Measurements from ENCODE around the gene SNX11.
"Not testable (repeated sequence)": the region's sequence is repeated elsewhere in the genome, so short reads cannot be mapped to it uniquely, and the experiment has no call there.

SNX11 gene

GRCh38 chr17:48107137-48108055, at the start of gene SNX11:
Gene SNX11, plus strand, starts transcription at chr17:48107766. Its CDS starts 4,278 bp downstream, at chr17:48112044.
- peak; percentile 89 for DNase-seq (ENCODE audit: low spot score)

- DNase-seq (ENCODE audit: low spot score): no peak
These were observed 49.0 kb upstream of the SNX11 start for GRCh38 chr17:48058393-48059124.

- no peak for DNase-seq (ENCODE audit: low spot score)
These were observed 48.4 kb upstream of the SNX11 start for GRCh38 chr17:48059125-48059668.

- DNase-seq (ENCODE audit: low spot score): no peak
These were observed 47.3 kb upstream of the SNX11 start for GRCh38 chr17:48060249-48060648.

GRCh38 chr17:48062273-48062672, 45.3 kb upstream of the SNX11 start:
- DNase-seq (ENCODE audit: low spot score): no peak

- DNase-seq (ENCODE audit: low spot score): no peak
These were observed 42.9 kb upstream of the SNX11 start for GRCh38 chr17:48064638-48065037.

- DNase-seq (ENCODE audit: low spot score): no peak
These were observed 41.4 kb upstream of the SNX11 start for GRCh38 chr17:48066192-48066591.

GRCh38 chr17:48066656-48067055, 40.9 kb upstream of the SNX11 start:
- DNase-seq (ENCODE audit: low spot score): no peak

- DNase-seq (ENCODE audit: low spot score): no peak
These were observed 40.3 kb upstream of the SNX11 start for GRCh38 chr17:48067245-48067644.

- not testable (repeated sequence) for DNase-seq (ENCODE audit: low spot score)
These were observed 39.8 kb upstream of the SNX11 start for GRCh38 chr17:48067808-48068207.

GRCh38 chr17:48068491-48068961, 39.0 kb upstream of the SNX11 start:
- DNase-seq (ENCODE audit: low spot score): peak; percentile 49

- DNase-seq (ENCODE audit: low spot score): no peak
These were observed 37.4 kb upstream of the SNX11 start for GRCh38 chr17:48070195-48070594.

- DNase-seq (ENCODE audit: low spot score): no peak
These were observed 35.9 kb upstream of the SNX11 start for GRCh38 chr17:48071654-48072053.

- DNase-seq (ENCODE audit: low spot score): not testable (repeated sequence)
These were observed 34.8 kb upstream of the SNX11 start for GRCh38 chr17:48072811-48073210.

- DNase-seq (ENCODE audit: low spot score): not testable (repeated sequence)
These were observed 33.9 kb upstream of the SNX11 start for GRCh38 chr17:48073566-48074094.

- peak; percentile 46 for DNase-seq (ENCODE audit: low spot score)
These were observed 33.1 kb upstream of the SNX11 start for GRCh38 chr17:48074322-48075081.

GRCh38 chr17:48077152-48077551, 30.4 kb upstream of the SNX11 start:
- DNase-seq (ENCODE audit: low spot score): not testable (repeated sequence)

GRCh38 chr17:48081858-48082257, 25.7 kb upstream of the SNX11 start:
- DNase-seq (ENCODE audit: low spot score): no peak

- DNase-seq (ENCODE audit: low spot score): no peak
These were observed 22.6 kb upstream of the SNX11 start for GRCh38 chr17:48084932-48085331.

- DNase-seq (ENCODE audit: low spot score): no peak
These were observed 14.1 kb upstream of the SNX11 start for GRCh38 chr17:48093341-48094045.

GRCh38 chr17:48095611-48096010, 12.0 kb upstream of the SNX11 start:
- no peak for DNase-seq (ENCODE audit: low spot score)
